UCSD-AML1 (cell line): ENCODE data around the gene GOLGA6L25.
"Not testable (repeated sequence)": the region's sequence is repeated elsewhere in the genome, so short reads cannot be mapped to it uniquely, and the experiment has no call there.

ENCODE experiments used
- DNase-seq: peaks from one replicate; lab custom pipeline; 2025; ENCODE audit not compliant: unreplicated experiment; lab: John Stamatoyannopoulos, UW

The GOLGA6L25 gene, protein sequence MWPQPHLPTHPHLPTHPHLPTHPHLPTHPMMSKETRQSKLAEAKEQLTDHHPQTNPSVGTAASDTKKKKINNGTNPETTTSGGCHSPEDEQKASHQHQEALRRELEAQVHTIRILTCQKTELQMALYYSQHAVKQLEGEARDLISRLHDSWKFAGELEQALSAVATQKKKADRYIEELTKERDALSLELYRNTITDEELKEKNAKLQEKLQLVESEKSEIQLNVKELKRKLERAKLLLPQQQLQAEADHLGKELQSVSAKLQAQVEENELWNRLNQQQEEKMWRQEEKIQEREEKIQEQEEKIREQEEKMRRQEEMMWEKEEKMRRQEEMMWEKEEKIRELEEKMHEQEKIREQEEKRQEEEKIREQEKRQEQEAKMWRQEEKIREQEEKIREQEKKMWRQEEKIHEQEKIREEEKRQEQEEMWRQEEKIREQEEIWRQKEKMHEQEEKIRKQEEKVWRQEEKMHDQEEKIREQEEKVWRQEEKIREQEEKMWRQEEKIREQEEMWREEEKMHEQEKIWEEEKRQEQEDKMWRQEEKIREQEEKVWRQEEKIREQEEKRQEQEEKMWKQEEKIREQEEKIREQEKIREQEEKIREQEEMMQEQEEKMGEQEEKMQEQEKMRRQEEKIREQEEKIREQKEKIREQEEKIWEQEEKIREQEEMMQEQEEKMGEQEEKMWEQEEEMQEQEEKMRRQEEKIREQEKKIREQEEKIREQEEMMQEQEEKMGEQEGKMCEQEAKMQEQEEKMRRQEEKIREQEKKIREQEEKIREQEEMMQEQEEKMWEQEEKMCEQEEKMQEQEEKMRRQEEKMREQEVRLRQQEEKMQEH

DNA sequence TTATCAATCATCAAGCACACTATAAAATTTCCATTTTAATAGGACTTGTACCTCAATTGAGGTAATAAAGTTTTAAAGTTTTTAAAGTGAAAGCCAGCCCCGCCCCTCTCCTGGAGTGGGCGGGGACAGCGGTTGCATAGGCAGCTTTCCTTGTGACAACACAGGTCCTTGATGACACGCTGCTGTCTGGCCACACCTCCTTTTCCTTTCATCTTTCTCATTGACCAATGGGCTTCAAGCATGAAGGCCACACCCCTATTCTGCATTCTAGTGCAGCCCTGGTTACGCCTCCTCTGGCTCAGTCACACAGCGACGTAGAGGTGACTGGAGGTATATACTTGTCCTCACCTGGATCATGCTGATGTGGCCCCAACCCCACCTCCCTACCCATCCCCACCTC is at the start of gene GOLGA6L25:
Gene GOLGA6L25, plus strand, starts transcription at position 301 of the 400 bp plus-strand sequence. Its CDS starts 61 bp downstream, at position 362.
- not testable (repeated sequence) for DNase-seq

DNA sequence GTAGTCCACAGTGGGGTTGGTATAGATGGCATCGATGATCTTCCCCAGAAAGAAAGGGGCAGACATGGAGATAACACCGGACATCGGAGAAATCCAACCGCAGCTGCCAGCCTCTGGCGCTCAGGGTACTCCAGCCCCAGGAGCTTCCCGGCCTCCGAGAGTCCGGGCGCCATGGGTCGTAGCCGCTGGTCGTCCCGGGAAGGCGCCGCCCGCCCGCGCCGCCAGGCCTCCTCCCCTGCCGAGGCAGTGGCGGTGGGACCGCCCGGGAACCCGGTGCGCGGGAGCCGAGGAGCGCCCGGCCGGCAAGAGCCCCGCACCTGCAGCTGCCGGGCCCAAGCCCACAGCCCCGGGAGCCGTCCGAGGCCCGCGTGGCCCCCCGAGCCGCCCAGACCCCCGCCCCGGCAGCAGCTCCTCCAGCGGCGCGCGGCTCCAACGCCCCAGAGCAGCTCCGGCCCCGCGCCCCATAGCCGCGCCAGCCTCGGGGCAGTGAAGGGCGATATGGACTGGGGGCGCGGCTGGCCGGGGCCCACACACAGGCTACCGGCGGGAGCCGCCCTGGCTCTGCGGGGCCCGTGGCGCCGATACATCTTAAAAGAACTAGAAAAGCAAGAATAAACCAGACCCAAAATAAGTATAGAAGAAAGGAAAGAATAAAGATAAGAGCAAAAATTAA is 45.0 kb upstream of the GOLGA6L25 start:
- DNase-seq: not testable (repeated sequence)

DNA sequence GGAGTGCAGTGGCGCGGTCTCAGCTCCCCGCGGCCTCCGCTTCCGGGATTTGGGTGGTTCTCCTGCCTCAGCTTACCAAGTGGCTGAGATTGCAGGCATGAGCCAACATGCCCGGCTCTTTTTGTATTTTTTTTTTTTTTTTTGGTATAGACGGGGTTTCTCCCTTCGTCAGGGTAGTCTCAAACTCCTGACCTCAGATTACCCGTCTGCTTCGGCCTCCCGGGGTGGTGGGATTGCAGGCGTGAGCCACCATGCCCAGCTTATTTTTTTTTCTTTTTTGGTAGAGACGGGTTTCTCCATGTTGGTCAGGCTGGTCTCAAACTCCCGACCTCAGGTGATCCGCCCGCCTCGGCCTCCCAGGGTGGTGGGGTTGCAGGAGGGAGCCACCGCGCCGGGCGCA is 39.2 kb upstream of the GOLGA6L25 start:
- not testable (repeated sequence) for DNase-seq

DNA sequence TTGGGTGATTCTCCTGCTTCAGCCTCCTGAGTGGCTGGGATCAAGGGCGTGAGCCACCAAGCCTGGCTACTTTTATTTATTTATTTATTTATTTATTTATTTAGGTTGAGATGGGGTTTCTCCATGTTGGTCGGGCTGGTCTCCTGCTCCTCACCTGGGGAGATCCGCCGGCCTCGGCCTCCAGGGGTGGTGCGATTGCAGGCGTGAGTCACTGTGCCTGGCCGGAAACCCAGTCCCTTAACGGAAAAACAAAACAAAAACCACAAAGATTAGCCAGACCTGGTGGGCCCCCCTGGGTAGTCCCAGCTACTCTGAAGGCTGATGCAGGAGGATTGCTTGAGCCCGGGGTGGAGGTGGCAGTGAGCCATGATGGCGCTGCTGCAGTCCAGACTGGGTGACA is 38.2 kb upstream of the GOLGA6L25 start:
- not testable (repeated sequence) for DNase-seq

DNA sequence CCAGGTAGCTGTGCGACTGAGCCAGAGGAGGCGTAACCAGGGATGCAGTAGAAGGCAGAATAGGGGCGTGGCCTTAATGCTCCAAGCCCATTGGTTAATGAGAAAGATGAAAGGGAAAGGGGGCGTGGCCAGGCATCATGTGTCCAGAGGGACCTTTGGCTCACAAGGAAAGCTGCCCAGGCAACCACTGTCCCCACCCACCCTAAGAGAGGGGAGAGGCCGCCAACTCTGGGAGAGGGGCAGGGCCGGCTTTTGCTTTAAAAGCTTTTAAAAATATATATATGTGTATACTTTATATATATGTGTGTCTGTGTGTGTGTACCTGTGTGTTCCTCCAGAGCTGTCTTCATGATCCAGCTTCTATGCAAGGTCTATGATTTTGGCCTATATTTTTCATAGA is 20.4 kb upstream of the GOLGA6L25 start, which contains the start of gene GOLGA8G:
Gene GOLGA8G, minus strand, starts transcription at position 18 of the 400 bp plus-strand sequence. CDS start 62 bp downstream, outside the sequence.
- DNase-seq: not testable (repeated sequence)

DNA sequence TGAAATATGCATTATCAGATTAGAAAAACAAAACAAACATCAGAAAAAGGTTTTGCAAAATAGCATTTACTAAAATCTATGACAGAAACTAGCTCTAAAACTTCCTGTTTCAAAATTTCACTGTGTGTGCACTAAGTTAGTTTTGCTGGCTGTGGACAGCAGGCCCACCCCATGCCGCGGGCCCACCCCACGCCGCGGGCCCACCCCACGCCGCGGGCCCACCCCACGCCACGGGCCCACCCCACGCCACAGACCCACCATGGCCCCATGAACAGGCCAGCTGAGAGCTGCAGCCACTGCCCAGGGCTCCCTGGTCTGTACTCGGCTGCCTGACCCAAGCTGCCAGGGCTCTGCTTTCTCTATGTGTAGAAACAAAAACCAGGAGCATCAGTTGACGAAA is 20.0 kb downstream of the GOLGA6L25 start:
- DNase-seq: not testable (repeated sequence)

DNA sequence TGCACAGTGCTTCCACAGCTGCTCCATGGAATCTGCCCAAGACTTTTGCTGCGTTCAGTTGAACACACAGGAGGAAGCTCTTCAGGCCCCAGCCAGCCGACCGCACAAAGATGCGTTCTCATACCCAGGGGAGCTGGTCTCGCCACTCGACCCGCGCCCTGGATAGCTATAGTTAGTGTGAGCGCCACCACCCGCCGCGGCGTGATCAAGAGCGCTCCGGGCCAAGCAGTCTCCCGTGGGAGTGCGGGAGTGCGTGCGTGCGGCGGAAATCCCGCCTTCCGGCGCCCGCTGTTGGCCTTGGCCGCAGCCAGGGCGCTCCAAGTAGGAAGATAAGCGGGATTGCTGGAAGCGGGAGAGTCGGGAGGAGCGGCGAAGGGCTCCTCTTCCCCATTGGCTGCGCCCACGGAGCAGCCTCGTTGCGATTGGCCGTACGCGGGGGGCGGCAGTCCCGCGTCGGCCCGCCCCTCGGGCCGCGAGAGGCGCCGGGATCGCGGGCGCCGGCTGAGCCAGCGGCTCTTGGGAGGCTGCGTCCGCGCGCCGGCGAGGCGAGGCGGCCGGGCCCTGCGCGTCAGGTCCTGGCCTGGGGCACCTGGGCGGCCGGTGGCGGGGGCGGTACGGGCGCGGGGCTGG is 35.7 kb downstream of the GOLGA6L25 start:
- DNase-seq: not testable (repeated sequence)

DNA sequence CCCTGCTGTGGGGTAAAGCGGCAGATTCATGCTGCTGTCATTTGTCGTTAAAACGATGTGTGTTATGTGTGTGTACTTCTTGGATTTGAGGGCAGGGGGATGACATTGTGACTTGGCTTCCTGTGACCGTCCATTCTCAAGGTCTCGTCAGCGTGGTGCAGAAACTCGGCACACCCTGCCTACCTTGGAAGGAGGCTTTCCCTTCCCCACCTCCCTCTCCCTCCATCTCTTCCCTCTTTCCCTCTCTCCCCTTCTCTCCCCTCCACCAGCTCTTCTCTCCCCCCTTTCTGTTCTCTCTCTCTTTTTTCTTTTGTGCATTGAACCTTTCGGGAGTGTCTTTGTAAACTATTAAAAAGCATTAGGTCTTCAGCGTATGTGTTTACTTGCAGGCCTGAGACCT is 36.4 kb downstream of the GOLGA6L25 start:
- not testable (repeated sequence) for DNase-seq

DNA sequence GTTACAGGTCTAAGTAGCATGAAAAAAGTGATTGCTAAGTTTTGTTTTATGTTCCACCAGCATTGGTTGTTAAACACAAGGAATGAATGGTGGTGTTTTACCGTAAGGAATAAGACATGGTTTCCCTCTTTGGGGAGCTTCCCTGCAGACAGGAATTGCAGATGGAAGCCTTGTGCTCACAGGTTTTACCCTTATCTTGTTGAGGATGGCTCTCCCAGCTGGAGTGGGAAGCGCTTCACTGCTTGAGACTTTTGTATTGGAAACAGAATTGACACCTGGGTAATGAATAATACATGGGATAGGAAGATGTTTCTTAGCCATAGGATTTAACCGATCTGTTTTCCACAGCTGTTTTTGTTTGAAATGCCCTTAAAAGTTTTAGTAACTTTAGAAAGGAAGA is 39.0 kb downstream of the GOLGA6L25 start:
- not testable (repeated sequence) for DNase-seq

DNA sequence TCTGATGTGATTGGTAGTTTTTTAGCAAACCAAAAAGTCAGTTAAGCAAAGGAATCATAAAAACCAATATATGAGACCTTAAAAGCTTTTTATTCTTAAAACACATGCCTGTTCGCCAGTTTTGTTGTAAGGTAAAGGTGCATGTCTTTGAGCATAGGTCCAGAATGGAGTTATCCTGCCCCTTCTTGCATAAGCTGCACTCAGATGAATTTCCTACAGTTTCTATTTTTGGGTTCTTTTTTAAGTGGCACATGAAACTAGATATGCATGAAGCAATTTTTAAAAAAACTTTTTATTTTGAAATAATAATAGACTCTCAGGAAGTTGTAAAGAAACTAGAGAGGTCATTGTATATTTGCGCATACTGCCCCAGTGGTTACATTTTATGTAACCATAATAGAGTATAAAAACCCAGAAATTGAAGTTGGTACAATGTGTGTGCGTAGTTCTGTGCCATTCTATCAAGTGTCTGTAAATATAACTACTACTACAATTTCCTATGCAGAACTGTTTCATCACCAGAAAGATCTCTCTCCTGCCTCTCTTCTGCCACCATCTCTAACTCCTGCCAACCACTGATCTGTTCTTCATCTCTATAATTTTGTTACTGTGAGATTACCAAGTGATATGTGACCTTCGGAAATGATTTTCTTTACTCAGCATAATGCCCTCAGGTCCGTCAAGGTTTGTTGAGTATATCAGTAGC is 40.2 kb downstream of the GOLGA6L25 start:
- DNase-seq: not testable (repeated sequence)

DNA sequence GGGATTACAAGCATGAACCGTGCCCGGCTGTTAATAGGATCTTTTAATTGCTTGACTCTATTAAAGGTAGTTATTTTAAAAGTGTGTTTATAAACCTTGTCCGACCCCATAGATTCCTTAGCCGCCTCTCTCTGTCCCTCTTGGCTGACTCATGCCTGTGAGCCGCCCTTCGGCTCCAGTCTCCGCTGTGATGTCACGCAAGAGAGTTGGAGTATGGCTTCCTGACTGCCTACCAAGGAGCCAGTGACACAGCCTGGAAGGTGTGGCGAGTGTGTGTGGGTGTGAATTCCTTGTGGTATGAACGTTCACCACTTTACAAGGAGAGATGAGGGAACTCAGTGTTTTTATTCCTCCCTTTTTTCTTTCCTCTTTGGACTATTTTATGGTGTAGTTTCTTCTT is 44.1 kb downstream of the GOLGA6L25 start:
- DNase-seq: not testable (repeated sequence)

DNA sequence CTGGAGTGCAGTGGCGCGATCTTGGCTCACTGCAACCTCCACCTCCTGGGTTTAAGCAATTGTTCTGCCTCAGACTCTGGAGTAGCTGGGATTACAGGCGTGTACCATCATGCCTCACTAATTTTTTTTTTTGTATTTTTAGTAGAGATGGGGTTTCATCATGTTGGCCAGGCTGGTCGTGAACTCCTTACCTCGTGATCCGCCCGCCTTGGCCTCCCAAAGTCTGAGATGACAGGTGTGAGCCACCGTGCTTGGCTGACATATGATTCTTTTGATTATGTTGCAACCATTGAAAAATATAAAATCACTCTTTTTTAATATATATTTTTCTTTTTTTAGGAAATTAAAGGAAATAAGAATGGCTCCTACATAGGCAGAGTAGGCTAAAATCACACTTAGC is 44.8 kb downstream of the GOLGA6L25 start:
- DNase-seq: not testable (repeated sequence)

DNA sequence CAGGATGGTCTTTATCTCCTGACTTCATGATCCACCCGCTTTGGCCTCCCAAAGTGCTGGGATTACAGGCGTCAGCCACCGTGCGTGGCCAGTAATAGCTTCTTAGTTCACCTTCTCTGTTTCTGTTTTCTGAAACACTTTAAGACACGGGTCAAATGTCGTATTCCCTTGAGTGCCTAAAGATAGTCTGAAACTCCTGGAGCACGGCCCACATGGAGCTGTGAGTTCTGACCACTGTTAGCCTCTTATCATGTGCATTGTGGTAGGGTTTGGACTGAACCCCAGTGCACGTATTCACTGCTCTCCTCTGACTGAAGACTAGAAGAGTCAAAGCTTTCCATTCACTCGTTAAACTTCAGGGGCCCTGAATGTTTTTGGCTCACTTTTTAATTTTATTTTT is 48.8 kb downstream of the GOLGA6L25 start:
- not testable (repeated sequence) for DNase-seq
